Type B pancreatic cell (in vitro differentiated cells): ENCODE measurements around the gene GPR162. TPM values are rescaled to one million over a fixed set of nuclear protein-coding genes. Genes with fewer than 3 reads are reported as not detected.

Source experiments
- DNase-seq: peaks from one replicate; pipeline ENCODE4 v3.0.0; 2021; ENCODE audit warnings: mixed read lengths; ENCODE audit not compliant: unreplicated experiment; ENCODE audit errors: extremely low spot score
- H3K27ac Mint-ChIP-seq: 2 replicates; pipeline ENCODE4 v1.8.0; 2021; ENCODE audit warnings: mild to moderate bottlenecking, mixed read lengths
- H3K27me3 Mint-ChIP-seq: 2 replicates; pipeline ENCODE4 v1.8.0; 2021; ENCODE audit warnings: mixed read lengths
- H3K36me3 Mint-ChIP-seq: 2 replicates; pipeline ENCODE4 v1.8.0; 2021; ENCODE audit warnings: mixed read lengths
- H3K4me1 Mint-ChIP-seq: one replicate; pipeline ENCODE4 v1.8.0; 2021; ENCODE audit warnings: mixed read lengths; ENCODE audit not compliant: unreplicated experiment
- H3K4me3 Mint-ChIP-seq: 2 replicates; pipeline ENCODE4 v1.8.0; 2021; ENCODE audit warnings: mild to moderate bottlenecking, mixed read lengths
- H3K9me3 Mint-ChIP-seq: 2 replicates; pipeline ENCODE4 v1.8.0; 2021; ENCODE audit warnings: mixed read lengths
- total RNA-seq: library from RNA; stranded (reverse); gene quantifications from 2 replicates; pipeline ENCODE4 v1.2.1, GENCODE V29; 2021; ENCODE audit warnings: low replicate concordance
- TF ChIP-seq, protein P1 (sequence below): fragments of 200-600 bp; sonication (generic); conservative IDR thresholded peaks from 2 replicates; pipeline ENCODE4 v1.5.0; 2021; ENCODE audit warnings: antibody characterized with exemption, mild to moderate bottlenecking

GPR162 gene
- total RNA-seq, 1 donor from 2014 or later: 17.8 TPM

- Mint-ChIP-seq H3K4me3 (no peak overlapping the region), H3K27me3 (peaks cover 18% of the 10 kb centered on the region), H3K4me1 (no peaks in the 10 kb centered on the region), H3K27ac (no peak overlapping the region), H3K36me3 (peaks cover 2% of the 10 kb centered on the region), H3K9me3 (peaks cover 3% of the 10 kb centered on the region)
- TF ChIP-seq, protein P1, sequence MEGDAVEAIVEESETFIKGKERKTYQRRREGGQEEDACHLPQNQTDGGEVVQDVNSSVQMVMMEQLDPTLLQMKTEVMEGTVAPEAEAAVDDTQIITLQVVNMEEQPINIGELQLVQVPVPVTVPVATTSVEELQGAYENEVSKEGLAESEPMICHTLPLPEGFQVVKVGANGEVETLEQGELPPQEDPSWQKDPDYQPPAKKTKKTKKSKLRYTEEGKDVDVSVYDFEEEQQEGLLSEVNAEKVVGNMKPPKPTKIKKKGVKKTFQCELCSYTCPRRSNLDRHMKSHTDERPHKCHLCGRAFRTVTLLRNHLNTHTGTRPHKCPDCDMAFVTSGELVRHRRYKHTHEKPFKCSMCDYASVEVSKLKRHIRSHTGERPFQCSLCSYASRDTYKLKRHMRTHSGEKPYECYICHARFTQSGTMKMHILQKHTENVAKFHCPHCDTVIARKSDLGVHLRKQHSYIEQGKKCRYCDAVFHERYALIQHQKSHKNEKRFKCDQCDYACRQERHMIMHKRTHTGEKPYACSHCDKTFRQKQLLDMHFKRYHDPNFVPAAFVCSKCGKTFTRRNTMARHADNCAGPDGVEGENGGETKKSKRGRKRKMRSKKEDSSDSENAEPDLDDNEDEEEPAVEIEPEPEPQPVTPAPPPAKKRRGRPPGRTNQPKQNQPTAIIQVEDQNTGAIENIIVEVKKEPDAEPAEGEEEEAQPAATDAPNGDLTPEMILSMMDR: no peak
- DNase-seq: no peak
These were observed 22.5 kb upstream of the GPR162 start for GRCh38 chr12:6799147-6799546.

GRCh38 chr12:6807170-6807569 is 14.5 kb upstream of the GPR162 start:
- Mint-ChIP-seq H3K27ac (no peak overlapping the region), H3K9me3 (peaks cover 5% of the 10 kb centered on the region), H3K27me3 (peaks cover 13% of the 10 kb centered on the region), H3K36me3 (peaks cover 3% of the 10 kb centered on the region), H3K4me1 (no peaks in the 10 kb centered on the region), H3K4me3 (no peak overlapping the region)
- no peak for DNase-seq
- TF ChIP-seq, protein P1: no peak

DNA sequence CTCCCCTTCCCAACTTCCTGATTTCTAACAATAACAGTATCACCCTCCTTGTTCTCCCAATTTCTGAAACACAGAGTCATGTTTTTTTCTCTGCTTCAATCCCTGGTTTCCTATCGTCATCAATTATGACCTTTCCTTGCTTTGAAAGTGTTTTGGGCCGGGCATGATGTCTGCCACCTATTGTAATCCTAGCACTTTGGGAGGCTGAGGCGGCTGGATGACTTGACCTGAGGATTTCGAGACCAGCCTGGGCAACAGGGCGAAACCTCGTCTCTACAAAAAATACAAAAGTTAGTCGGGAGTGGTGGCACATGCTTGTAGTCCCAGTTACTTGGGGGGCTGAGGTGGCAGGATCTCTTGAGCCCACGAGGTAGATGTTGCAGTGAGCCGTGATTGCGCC is 12.6 kb upstream of the GPR162 start:
- H3K9me3 Mint-ChIP-seq: peaks cover 3% of the 10 kb centered on the region
- TF ChIP-seq, protein P1: no peak
- H3K27ac Mint-ChIP-seq: no peak overlapping the region
- H3K27me3 Mint-ChIP-seq: peaks cover 22% of the 10 kb centered on the region
- H3K4me3 Mint-ChIP-seq: no peak overlapping the region
- no peak for DNase-seq
- no peaks in the 10 kb centered on the region for H3K4me1 Mint-ChIP-seq
- peaks cover 2% of the 10 kb centered on the region for H3K36me3 Mint-ChIP-seq

DNA sequence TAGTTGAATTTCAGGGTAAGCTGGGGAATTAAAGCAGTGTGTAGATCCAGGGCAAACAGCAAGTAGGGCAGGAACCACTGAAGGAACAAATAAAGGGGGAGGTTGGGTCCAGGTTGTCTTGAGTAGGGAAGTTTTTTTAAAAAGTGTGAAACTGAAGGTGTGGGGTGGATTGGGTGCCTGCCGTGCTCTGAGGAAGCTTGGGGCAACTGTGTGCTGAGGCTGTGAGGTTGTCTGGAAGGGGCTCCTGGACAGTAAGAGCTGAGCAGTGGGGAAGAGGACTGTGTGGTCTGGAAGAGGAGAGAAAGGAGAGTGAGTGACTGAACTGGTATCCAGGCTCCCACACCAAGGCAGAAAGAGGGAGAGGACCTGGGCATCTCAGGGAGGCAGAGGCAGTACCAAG is 10.9 kb upstream of the GPR162 start:
- Mint-ChIP-seq H3K4me3 (no peak overlapping the region), H3K27me3 (peaks cover 35% of the 10 kb centered on the region), H3K27ac (no peak overlapping the region), H3K9me3 (no peaks in the 10 kb centered on the region), H3K4me1 (no peaks in the 10 kb centered on the region), H3K36me3 (no peaks in the 10 kb centered on the region)
- no peak for DNase-seq
- TF ChIP-seq, protein P1: no peak

- Mint-ChIP-seq H3K4me1 (peaks cover 14% of the 10 kb centered on the region), H3K9me3 (no peaks in the 10 kb centered on the region), H3K36me3 (no peaks in the 10 kb centered on the region), H3K27me3 (peaks cover 41% of the 10 kb centered on the region), H3K27ac (no peak overlapping the region), H3K4me3 (no peak overlapping the region)
- TF ChIP-seq, protein P1: no peak
- no peak for DNase-seq
These were observed 8.3 kb upstream of the GPR162 start for GRCh38 chr12:6813363-6813762.

- H3K4me1 Mint-ChIP-seq: peaks cover 39% of the 10 kb centered on the region
- TF ChIP-seq, protein P1: no peak
- H3K4me3 Mint-ChIP-seq: no peak overlapping the region
- peaks cover 45% of the 10 kb centered on the region for H3K27me3 Mint-ChIP-seq
- no peaks in the 10 kb centered on the region for H3K36me3 Mint-ChIP-seq
- DNase-seq: no peak
- no peak overlapping the region for H3K27ac Mint-ChIP-seq
- no peaks in the 10 kb centered on the region for H3K9me3 Mint-ChIP-seq
These were observed 5.0 kb upstream of the GPR162 start for GRCh38 chr12:6816598-6816997.
